GM12878 (cell line): Measurements from ENCODE around the gene INAFM1. TPM values are rescaled to one million over a fixed set of nuclear protein-coding genes. Genes with fewer than 3 reads are reported as not detected.

ENCODE experiments used
- BMI1 ChIP-seq: fragments of 450-650 bp; IDR thresholded peaks from 2 replicates; pipeline ENCODE4 v1.6.1; 2016; ENCODE audit warnings: mild to moderate bottlenecking, moderate library complexity, borderline replicate concordance
- CHD4 ChIP-seq: fragments of 200-600 bp; sonication (generic); IDR thresholded peaks from 2 replicates; pipeline ENCODE4 v1.6.1; 2016; ENCODE audit warnings: mild to moderate bottlenecking
- HDAC6 ChIP-seq: fragments of 200-600 bp; sonication (generic); IDR thresholded peaks from one replicate; pipeline ENCODE4 v1.8.0; 2017; ENCODE audit warnings: antibody characterized with exemption; ENCODE audit not compliant: unreplicated experiment
- IKZF2 ChIP-seq, 2 experiments: fragments of 450-650 bp; IDR thresholded peaks; 2 replicates each; pipeline ENCODE4 v1.6.1; 2017; ENCODE audit warnings: mild to moderate bottlenecking in 2 of 2, moderate library complexity in 2 of 2
- LARP7 ChIP-seq: fragments of 450-650 bp; IDR thresholded peaks from 2 replicates; pipeline ENCODE4 v1.6.1; 2017; ENCODE audit warnings: mild to moderate bottlenecking
- NFXL1 ChIP-seq: fragments of 450-650 bp; IDR thresholded peaks from 2 replicates; pipeline ENCODE4 v1.6.1; 2017; ENCODE audit warnings: antibody characterized with exemption, mild to moderate bottlenecking, borderline replicate concordance
- NR2C2 ChIP-seq: IDR thresholded peaks from 2 replicates; pipeline ENCODE4 v1.6.1; 2011; ENCODE audit warnings: borderline replicate concordance, low read depth; ENCODE audit not compliant: control insufficient read depth, insufficient read length
- POLR2A ChIP-seq: IDR thresholded peaks from 2 replicates; pipeline ENCODE4 v1.6.1; 2011; ENCODE audit warnings: low read depth, mild to moderate bottlenecking, low read length
- SPI1 ChIP-seq: IDR thresholded peaks from 2 replicates; pipeline ENCODE4 v1.6.1; 2011; ENCODE audit warnings: low read depth, mild to moderate bottlenecking, low read length, moderate library complexity, borderline replicate concordance; ENCODE audit not compliant: insufficient read depth
- TCF3 ChIP-seq: IDR thresholded peaks from 2 replicates; pipeline ENCODE4 v1.6.1; 2012; ENCODE audit warnings: low read depth, mild to moderate bottlenecking, low read length, borderline replicate concordance; ENCODE audit not compliant: insufficient read depth
- ZBED1 ChIP-seq: IDR thresholded peaks from 2 replicates; pipeline ENCODE4 v1.6.1; 2016; ENCODE audit warnings: borderline replicate concordance
- ZNF217 ChIP-seq: fragments of 450-650 bp; IDR thresholded peaks from 2 replicates; pipeline ENCODE4 v1.6.1; 2017; ENCODE audit warnings: antibody characterized with exemption, mild to moderate bottlenecking
- ZNF622 ChIP-seq: fragments of 450-650 bp; IDR thresholded peaks from 2 replicates; pipeline ENCODE4 v1.6.1; 2017; ENCODE audit warnings: mild to moderate bottlenecking, inconsistent platforms
- polyA plus RNA-seq, 11 experiments: library from polyadenylated mRNA; depleted of rRNA in 4 of 11; unstranded in 6 of 11; stranded (reverse) in 5 of 11; fragments of >200 nt; fragmentation: Nextera tagmentation in 4 of 11; fragmentation: Illumina TruSeq in 1 of 11; extraction: Ambion mirVana in 4 of 11; extraction: Trizol in 1 of 11; gene quantifications; 1 replicate in 1 of 11; 2 replicates in 10 of 11; pipeline versions ENCODE4 v1.2.1 to v1.2.3, GENCODE V29; 2011 to 2016; ENCODE audit warnings: inconsistent platforms in 2 of 11, missing spikeins in 2 of 11, low read depth in 1 of 11
- total RNA-seq, 4 experiments: library from RNA; depleted of rRNA in 3 of 4; stranded (reverse); fragments of >200 nt in 3 of 4; fragmentation: Illumina TruSeq in 1 of 4; extraction: Trizol in 1 of 4; gene quantifications; 2 replicates each; pipeline versions ENCODE4 v1.2.1 to v1.2.3, GENCODE V29; 2013 to 2021

INAFM1 gene
- total and polyA plus RNA-seq, 10 of the 15 experiments (the other 5 are each of a cell fraction or from before 2014, with no cell fraction given), result 0.57 to 6.8 (median 1.1) TPM; not detected in 1

DNA sequence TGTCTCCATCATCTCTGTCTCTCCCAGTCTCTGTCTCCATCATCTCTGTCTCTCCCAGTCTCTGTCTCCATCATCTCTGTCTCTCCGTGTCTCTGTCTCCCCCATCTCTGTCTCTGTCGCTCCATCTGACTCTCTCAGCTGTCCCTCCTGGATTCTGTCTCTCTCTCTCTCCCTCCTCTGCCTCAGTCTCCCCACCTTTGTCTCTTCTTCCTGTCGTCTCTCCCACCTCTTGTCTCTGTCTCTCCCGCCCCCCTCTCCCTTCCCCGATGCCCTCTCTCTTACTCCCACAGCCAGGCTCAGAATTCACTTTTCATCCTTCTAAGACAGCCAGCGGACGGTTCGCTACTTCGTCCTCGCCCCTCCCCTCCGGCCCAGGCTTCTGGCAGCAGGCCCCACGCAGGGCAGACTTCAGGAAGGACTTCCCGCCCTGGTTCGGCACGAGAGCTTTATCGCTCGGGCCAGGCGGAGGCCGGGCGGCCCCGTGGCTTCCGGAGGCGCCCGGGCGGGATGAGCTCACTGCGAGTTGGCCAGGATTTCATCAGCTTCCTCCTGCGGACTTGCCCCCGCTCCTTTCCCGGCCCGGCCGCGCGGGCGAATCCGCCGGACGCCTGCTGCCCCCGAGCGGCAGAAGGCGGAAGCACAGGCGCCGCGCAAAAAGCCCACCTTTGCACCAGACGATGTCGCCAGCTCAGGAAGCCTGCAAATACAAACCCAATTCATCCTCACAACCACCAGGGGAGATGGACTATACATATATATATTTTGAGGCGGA, 30.7 kb upstream of the INAFM1 start (continued):
- TF ChIP-seq ZBED1 (no peak), ZNF622 (no peak), NR2C2 (no peak), CHD4 (0 out of 2 replicates have a peak, but pooled peaks have one; percentile 51), NFXL1 (no peak), SPI1 (0 out of 2 replicates have a peak, but pooled peaks have one; percentile 1), BMI1 (no peak), IKZF2 (IDR thresholded peaks at IDR 0.05) (peak; percentile 79 to 86), TCF3 (0 out of 2 replicates have a peak, but pooled peaks have one; percentile 20), LARP7 (peak; percentile 86), POLR2A (peak; percentile 85), HDAC6 (no peak), ZNF217 (peak; percentile 98)
- TF ChIP-seq, all 136 proteins: peak for 52
